Duodenal mucosa (tissue), 2 donors: ENCODE measurements around the gene MAPK8IP3.

ENCODE experiments used
- H3K27ac ChIP-seq: one replicate; pipeline ENCODE4 v1.7.0; 2013; ENCODE audit warnings: low read depth, low read length
- H3K27me3 ChIP-seq, 2 donors: one replicate each; pipeline ENCODE4 v1.7.0; 2013; ENCODE audit warnings: low read length in 2 of 2, control low read depth in 1 of 2; ENCODE audit not compliant: insufficient read depth in 2 of 2, control insufficient read depth in 1 of 2
- H3K36me3 ChIP-seq, 2 donors: one replicate each; pipeline ENCODE4 v1.7.0; 2013; ENCODE audit warnings: low read length in 2 of 2, control low read depth in 1 of 2; ENCODE audit not compliant: insufficient read depth in 2 of 2, control insufficient read depth in 1 of 2
- H3K4me1 ChIP-seq, 2 donors: one replicate each; pipeline ENCODE4 v1.7.0; 2013; ENCODE audit warnings: low read length in 2 of 2, control low read depth in 1 of 2; ENCODE audit not compliant: insufficient read depth in 2 of 2, control insufficient read depth in 1 of 2
- H3K4me3 ChIP-seq, 2 donors: one replicate each; pipeline ENCODE4 v1.7.0; 2013; ENCODE audit warnings: low read length in 2 of 2, low read depth in 1 of 2
- H3K9ac ChIP-seq, 2 donors: one replicate each; pipeline ENCODE4 v1.7.0; 2013; ENCODE audit warnings: low read length in 2 of 2, low read depth in 1 of 2
- H3K9me3 ChIP-seq, 2 donors: one replicate each; pipeline ENCODE4 v1.7.0; 2013; ENCODE audit warnings: low read length in 2 of 2, control low read depth in 1 of 2; ENCODE audit not compliant: control insufficient read depth in 1 of 2

Gene MAPK8IP3

GRCh38 chr16:1677942-1678499 lies 28.0 kb upstream of the MAPK8IP3 start, which contains the start of gene JPT2:
JPT2 (plus strand) TSS chr16:1678279; CDS start chr16:1678313, 34 bp downstream.
- H3K9ac ChIP-seq, result peak within 1 kb of the TSS; percentile 62 to 84
- H3K36me3 ChIP-seq, result peaks cover 13 to 32% of the 10 kb centered on the region in 2 donors
- peaks cover 0 to 11% of the 10 kb centered on the region in 2 donors for H3K4me1 ChIP-seq
- H3K27me3 ChIP-seq, result no peaks in the 10 kb centered on the region
- H3K27ac ChIP-seq, result no peak within 1 kb of the TSS
- no peaks in the 10 kb centered on the region for H3K9me3 ChIP-seq
- peak within 1 kb of the TSS; percentile 82 to 88 for H3K4me3 ChIP-seq

GRCh38 chr16:1678500-1679098 lies 27.4 kb upstream of the MAPK8IP3 start:
- Histone ChIP-seq H3K4me1 (peaks cover 0 to 11% of the 10 kb centered on the region in 2 donors), H3K27ac (no peak overlapping the region), H3K27me3 (no peaks in the 10 kb centered on the region), H3K4me3 (peak overlapping the region; percentile 82 to 88), H3K9me3 (no peaks in the 10 kb centered on the region), H3K9ac (peak overlapping the region; percentile 62 to 84), H3K36me3 (peaks cover 12 to 27% of the 10 kb centered on the region in 2 donors)

GRCh38 chr16:1680361-1680760 lies 25.6 kb upstream of the MAPK8IP3 start:
- H3K4me3 ChIP-seq, result no peak overlapping the region
- peaks cover 5 to 23% of the 10 kb centered on the region in 2 donors for H3K36me3 ChIP-seq
- no peak overlapping the region for H3K27ac ChIP-seq
- H3K9ac ChIP-seq, result no peak overlapping the region
- H3K9me3 ChIP-seq, result no peaks in the 10 kb centered on the region
- H3K4me1 ChIP-seq, result peaks cover 0 to 11% of the 10 kb centered on the region in 2 donors
- no peaks in the 10 kb centered on the region for H3K27me3 ChIP-seq

- Histone ChIP-seq H3K27ac (no peak overlapping the region), H3K4me3 (no peak overlapping the region), H3K27me3 (no peaks in the 10 kb centered on the region), H3K4me1 (peaks cover 0 to 11% of the 10 kb centered on the region in 2 donors), H3K36me3 (peaks cover 5 to 22% of the 10 kb centered on the region in 2 donors), H3K9me3 (no peaks in the 10 kb centered on the region), H3K9ac (no peak overlapping the region)
Observed at GRCh38 chr16:1681032-1681431, 25.0 kb upstream of the MAPK8IP3 start.

- Histone ChIP-seq H3K27ac (no peak overlapping the region), H3K9ac (no peak overlapping the region), H3K27me3 (no peaks in the 10 kb centered on the region), H3K4me1 (no peaks in the 10 kb centered on the region), H3K4me3 (no peak overlapping the region), H3K36me3 (peaks cover 35 to 70% of the 10 kb centered on the region in 2 donors), H3K9me3 (no peaks in the 10 kb centered on the region)
Observed at GRCh38 chr16:1687427-1688316, 18.3 kb upstream of the MAPK8IP3 start.

GRCh38 chr16:1688807-1689560 lies 17.0 kb upstream of the MAPK8IP3 start:
- no peaks in the 10 kb centered on the region for H3K27me3 ChIP-seq
- H3K4me1 ChIP-seq, result no peaks in the 10 kb centered on the region
- H3K4me3 ChIP-seq, result no peak overlapping the region
- peaks cover 38 to 80% of the 10 kb centered on the region in 2 donors for H3K36me3 ChIP-seq
- H3K9me3 ChIP-seq, result no peaks in the 10 kb centered on the region
- H3K27ac ChIP-seq, result no peak overlapping the region
- H3K9ac ChIP-seq, result no peak overlapping the region

GRCh38 chr16:1689853-1690252 lies 16.1 kb upstream of the MAPK8IP3 start:
- no peak overlapping the region for H3K9ac ChIP-seq
- H3K4me3 ChIP-seq, result no peak overlapping the region
- H3K36me3 ChIP-seq, result peaks cover 38 to 82% of the 10 kb centered on the region in 2 donors
- H3K27me3 ChIP-seq, result no peaks in the 10 kb centered on the region
- H3K9me3 ChIP-seq, result no peaks in the 10 kb centered on the region
- no peaks in the 10 kb centered on the region for H3K4me1 ChIP-seq
- H3K27ac ChIP-seq, result no peak overlapping the region

GRCh38 chr16:1690810-1691209 lies 15.2 kb upstream of the MAPK8IP3 start:
- Histone ChIP-seq H3K9me3 (no peaks in the 10 kb centered on the region), H3K27ac (no peak overlapping the region), H3K4me1 (no peaks in the 10 kb centered on the region), H3K27me3 (no peaks in the 10 kb centered on the region), H3K4me3 (no peak overlapping the region), H3K36me3 (peaks cover 38 to 80% of the 10 kb centered on the region in 2 donors), H3K9ac (no peak overlapping the region)

GRCh38 chr16:1691276-1691675 lies 14.7 kb upstream of the MAPK8IP3 start:
- Histone ChIP-seq H3K27ac (no peak overlapping the region), H3K9me3 (no peaks in the 10 kb centered on the region), H3K4me1 (no peaks in the 10 kb centered on the region), H3K9ac (no peak overlapping the region), H3K4me3 (no peak overlapping the region), H3K27me3 (no peaks in the 10 kb centered on the region), H3K36me3 (peaks cover 38 to 82% of the 10 kb centered on the region in 2 donors)
